Anterior cingulate cortex (tissue), 58 donors: Measurements from ENCODE around the gene ERGIC1.

Experiments
- DNase-seq, 58 donors: peaks; one replicate each; lab custom pipeline; 2025; lab: John Stamatoyannopoulos, UW

The ERGIC1 gene

GRCh38 chr5:172999974-173000373 is 165.9 kb downstream of the ERGIC1 start:
- no peak for DNase-seq

DNA sequence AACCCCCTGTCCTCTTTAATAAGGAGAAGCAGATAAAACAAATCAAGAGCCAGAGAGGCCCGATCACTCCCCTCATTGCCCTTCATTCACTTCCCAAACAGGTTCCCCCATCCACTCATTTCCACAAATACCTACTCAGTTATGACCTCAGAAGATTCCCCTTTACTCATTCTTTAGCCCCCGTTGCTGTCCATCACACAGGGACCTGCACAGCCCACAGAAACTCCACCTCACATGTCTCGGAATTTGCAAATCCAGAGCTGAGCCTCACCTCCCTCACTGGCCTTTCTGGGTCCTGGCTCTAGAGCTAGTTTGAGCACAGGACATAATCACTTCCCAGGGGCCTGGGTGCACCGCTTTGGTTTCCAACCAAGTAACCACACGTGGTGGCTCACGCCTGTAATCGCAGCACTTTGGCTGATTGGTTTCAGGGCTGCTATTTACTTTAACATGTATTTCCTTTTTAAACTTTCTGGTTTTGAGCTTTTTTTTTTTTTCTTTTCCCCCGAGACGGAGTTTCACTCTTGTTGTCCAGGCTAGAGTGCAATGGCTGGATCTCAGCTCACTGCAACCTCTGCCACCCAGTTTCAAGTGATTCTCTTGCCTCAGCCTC is 167.3 kb downstream of the ERGIC1 start:
- DNase-seq = no peak
